Breast epithelium (tissue), 3 donors: ENCODE measurements around the gene ATP8B4.

ENCODE experiments used
- POLR2AphosphoS5 ChIP-seq, 3 donors: sonication (generic); formaldehyde crosslinking; IDR thresholded peaks; one replicate each; pipeline ENCODE4 v1.6.1; 2017; ENCODE audit warnings: antibody characterized with exemption in 3 of 3
- TF ChIP-seq, protein P1 (sequence below), 3 donors: fragments of 450-650 bp; IDR thresholded peaks; one replicate each; pipeline ENCODE4 v1.5.1; 2016 to 2017; ENCODE audit warnings: antibody characterized with exemption in 3 of 3, mild to moderate bottlenecking in 3 of 3, moderate library complexity in 3 of 3

DNA sequence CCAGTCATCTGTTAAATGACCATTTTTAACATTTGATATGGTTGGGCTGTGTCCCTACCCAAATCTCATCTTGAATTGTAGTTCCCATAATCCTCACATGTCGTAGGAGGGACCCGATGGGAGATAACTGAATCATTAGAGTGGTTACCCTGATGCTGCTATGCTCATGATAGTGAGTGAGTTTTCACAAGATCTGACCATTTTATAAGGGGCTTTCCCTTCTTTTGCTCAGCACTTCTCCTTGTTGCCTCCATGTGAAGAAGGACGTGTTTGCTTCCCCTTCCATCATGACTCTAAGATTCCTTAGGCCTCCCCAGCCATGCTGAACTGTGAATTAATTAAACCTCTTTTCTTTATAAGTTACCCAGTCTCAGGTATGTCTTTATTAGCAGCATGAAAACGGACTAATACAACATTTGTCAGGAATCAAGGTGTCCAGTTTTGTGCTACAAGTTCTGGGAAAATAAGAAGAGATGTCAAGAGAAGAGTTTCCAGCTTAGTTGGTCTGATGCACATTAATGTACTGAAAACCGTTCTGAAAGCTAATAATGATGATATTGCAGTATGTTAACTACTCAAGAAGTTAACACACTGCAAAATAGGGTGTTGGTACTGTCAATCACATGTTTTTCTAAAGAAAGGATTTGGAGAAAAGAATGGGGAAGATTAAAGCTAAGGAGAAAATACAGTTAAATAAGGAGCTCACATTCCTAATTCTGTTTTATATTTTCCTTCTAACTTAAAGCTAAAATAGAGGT lies 67.9 kb downstream of the ATP8B4 start:
- TF ChIP-seq POLR2AphosphoS5 (IDR thresholded peaks at IDR 0.05): no peak
- TF ChIP-seq, protein P1, sequence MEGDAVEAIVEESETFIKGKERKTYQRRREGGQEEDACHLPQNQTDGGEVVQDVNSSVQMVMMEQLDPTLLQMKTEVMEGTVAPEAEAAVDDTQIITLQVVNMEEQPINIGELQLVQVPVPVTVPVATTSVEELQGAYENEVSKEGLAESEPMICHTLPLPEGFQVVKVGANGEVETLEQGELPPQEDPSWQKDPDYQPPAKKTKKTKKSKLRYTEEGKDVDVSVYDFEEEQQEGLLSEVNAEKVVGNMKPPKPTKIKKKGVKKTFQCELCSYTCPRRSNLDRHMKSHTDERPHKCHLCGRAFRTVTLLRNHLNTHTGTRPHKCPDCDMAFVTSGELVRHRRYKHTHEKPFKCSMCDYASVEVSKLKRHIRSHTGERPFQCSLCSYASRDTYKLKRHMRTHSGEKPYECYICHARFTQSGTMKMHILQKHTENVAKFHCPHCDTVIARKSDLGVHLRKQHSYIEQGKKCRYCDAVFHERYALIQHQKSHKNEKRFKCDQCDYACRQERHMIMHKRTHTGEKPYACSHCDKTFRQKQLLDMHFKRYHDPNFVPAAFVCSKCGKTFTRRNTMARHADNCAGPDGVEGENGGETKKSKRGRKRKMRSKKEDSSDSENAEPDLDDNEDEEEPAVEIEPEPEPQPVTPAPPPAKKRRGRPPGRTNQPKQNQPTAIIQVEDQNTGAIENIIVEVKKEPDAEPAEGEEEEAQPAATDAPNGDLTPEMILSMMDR (IDR thresholded peaks at IDR 0.05): no peak
